GM13976 (cell line): ENCODE data around the gene CEP70.

Source experiments
- DNase-seq: peaks from one replicate; pipeline ENCODE4 v3.0.0; 2012; ENCODE audit warnings: low spot score
- in situ Hi-C: fragments of 300-500 bp; cut with MboI; formaldehyde crosslinking; loops from one replicate; pipeline ENCODE4 v1.12.0; 2022; ENCODE audit warnings: low sequenced_read_pairs, mixed read lengths, inconsistent platforms; ENCODE audit not compliant: unreplicated experiment
- TF ChIP-seq, protein P1 (sequence below): IDR thresholded peaks from 2 replicates; pipeline ENCODE4 v1.5.1; 2012; ENCODE audit warnings: borderline replicate concordance, mild to moderate bottlenecking; ENCODE audit not compliant: insufficient read depth; ENCODE audit errors: extremely low read depth, missing control alignments, control extremely low read depth

The CEP70 gene, protein sequence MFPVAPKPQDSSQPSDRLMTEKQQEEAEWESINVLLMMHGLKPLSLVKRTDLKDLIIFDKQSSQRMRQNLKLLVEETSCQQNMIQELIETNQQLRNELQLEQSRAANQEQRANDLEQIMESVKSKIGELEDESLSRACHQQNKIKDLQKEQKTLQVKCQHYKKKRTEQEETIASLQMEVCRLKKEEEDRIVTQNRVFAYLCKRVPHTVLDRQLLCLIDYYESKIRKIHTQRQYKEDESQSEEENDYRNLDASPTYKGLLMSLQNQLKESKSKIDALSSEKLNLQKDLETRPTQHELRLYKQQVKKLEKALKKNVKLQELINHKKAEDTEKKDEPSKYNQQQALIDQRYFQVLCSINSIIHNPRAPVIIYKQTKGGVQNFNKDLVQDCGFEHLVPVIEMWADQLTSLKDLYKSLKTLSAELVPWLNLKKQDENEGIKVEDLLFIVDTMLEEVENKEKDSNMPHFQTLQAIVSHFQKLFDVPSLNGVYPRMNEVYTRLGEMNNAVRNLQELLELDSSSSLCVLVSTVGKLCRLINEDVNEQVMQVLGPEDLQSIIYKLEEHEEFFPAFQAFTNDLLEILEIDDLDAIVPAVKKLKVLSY

DNA sequence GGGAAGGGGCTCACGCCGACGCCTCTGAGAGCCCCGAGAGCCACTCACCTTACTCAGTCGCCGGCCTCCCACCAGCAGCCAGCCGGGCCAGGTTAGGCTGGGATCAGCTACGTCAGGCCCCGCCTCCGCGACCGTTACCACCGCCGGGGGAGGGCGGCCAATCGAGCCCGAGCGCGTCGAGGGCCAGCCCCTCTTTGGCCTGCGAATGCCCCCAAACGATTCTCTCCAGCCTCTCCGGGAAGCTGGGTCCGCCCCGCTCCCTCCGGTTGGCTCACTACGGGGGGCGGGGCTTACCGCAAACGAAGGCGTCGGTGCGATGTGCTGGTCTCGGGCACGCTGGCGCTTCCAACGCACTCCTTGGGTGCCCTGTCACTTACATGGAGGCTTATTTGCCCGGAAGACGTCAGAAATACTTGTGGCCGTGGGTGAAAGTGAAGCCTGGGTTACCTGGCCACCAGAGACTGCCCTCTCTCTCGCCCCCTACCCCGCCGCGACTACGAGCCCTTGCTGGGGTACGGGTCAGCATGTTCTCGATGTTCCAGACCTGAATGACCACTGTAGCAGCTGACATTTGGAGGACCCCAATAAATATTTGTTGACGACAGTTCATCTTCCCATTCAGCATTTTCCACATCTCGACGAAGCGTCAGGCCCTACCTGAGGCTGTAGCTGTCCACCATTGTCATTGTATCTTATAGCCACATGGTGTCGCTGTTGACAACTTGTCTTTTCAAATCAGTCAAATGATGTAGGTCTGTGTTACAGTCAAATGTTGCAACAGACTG is at the start of gene CEP70:
TSS of gene CEP70 (minus strand) at position 111 of the 785 bp plus-strand sequence. CDS start 21,333 bp downstream, outside the sequence.
- in situ Hi-C loops: loop anchor here (10.0 kb wide), 1 partner anchor 90 kb away; no protein-coding TSS in a partner anchor
- peak; percentile 84 for DNase-seq
- TF ChIP-seq, protein P1, sequence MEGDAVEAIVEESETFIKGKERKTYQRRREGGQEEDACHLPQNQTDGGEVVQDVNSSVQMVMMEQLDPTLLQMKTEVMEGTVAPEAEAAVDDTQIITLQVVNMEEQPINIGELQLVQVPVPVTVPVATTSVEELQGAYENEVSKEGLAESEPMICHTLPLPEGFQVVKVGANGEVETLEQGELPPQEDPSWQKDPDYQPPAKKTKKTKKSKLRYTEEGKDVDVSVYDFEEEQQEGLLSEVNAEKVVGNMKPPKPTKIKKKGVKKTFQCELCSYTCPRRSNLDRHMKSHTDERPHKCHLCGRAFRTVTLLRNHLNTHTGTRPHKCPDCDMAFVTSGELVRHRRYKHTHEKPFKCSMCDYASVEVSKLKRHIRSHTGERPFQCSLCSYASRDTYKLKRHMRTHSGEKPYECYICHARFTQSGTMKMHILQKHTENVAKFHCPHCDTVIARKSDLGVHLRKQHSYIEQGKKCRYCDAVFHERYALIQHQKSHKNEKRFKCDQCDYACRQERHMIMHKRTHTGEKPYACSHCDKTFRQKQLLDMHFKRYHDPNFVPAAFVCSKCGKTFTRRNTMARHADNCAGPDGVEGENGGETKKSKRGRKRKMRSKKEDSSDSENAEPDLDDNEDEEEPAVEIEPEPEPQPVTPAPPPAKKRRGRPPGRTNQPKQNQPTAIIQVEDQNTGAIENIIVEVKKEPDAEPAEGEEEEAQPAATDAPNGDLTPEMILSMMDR: peak; percentile 64

DNA sequence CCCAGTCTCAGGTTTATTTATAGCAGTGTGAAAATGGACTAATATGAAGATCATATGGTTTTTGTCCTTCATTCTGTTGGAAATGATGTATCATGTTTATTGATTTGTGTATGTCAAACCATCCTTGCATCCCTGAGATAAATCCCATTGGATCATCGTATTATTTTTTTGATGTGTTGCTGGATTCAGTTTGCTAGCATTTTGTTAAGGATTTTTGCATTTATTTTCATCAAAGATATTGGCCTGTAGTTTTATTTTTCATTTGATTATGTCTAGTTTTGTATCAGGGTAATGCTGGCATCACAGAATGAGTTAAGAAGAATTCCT is 48.8 kb upstream of the CEP70 start:
- in situ Hi-C loops: no loop called here
- TF ChIP-seq, protein P1: no peak
- no peak for DNase-seq

DNA sequence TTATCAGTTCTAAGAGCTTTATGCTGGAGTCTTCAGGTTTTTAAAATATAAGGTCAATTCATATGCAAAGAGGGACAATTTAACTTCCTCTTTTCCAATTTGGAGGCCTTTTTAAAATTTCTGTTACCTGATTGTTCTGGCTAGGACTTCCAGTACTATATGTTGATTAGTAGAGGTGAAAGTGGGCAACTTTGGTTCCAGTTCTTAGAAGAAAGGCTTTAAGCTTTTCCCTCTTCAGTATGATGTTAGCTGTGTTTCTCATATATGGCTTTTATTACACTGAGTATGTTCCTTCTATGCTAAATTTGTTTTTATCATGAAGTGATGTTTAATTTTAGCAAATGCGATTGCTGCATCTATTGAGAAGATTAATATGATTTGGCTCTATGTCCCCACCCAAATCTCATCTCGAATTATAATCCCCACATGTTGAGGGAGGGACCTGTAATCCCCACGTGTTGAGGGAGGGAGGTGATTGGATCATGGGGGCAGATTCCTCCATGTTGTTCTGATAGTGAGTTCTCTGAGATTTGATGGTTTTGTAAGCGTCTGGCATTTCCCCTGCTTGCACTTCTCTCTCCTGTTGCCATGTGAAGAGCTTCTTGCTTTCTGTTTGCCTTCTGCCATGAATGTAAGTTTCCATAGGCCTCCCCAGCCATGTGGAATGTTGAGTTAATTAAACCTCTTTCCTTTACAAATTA is 48.3 kb upstream of the CEP70 start:
- TF ChIP-seq, protein P1: no peak
- in situ Hi-C loops: no loop called here
- DNase-seq: no peak

DNA sequence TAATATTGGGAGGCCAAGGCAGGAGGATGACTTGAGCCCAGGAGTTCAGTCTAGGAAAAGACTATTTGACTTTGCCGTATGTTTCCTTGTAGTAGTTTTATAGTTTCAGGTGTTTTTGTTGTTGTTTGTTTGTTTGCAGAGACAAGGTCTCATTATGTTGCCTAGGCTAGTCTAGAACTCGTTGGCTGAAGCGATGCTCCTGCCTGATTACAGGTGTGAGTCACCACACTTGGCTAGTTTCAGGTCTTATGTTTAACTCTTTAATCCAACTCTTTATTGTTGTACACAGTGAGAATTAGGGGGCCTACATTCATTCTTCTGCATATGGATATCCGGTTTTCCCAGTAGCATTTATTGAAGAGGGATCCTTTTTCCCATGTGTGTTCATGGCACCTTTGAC is 46.5 kb upstream of the CEP70 start:
- in situ Hi-C loops: no loop called here
- DNase-seq: no peak
- TF ChIP-seq, protein P1: no peak

DNA sequence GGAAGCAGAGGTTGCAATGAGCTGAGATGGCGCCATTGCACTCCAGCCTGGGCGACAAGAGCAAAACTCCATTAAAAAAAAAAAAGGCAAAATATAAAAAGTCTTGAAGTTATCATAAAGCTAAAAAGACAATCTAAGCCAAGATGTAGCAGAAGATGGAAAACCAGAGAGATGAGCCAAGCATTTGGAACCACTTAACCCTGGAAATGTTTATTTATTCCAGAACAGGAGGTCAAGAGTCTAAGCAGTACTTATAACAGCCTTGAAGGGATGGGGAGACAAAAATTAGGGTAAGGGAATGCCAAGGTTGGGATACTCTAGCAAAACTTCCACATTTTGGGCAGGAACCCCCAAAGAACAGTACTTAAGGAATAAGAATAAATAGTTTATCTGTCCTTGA is 44.6 kb upstream of the CEP70 start:
- no peak for DNase-seq
- TF ChIP-seq, protein P1: no peak
- in situ Hi-C loops: no loop called here

DNA sequence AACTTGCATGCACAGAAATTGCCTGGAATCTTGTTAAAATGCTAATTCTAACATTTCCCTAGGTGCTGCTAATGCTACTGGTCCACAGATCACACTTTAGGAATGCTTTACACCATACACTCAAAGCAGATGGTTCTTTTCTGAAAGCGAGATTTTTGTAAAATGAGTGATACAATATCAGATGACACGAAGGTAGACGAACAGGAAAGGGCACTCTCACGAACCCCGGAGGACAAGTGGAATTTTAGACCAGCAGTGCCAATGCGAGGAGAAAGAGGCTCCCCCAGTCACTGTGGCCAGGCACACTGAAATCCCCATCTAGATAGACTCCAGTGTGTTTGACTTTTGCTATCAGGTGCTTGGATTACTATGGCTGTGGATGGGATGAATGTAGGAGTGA is 35.5 kb upstream of the CEP70 start:
- TF ChIP-seq, protein P1: no peak
- no peak for DNase-seq
- in situ Hi-C loops: no loop called here
